ENCODE data around the gene DOCK6. TPM values are rescaled to one million over a fixed set of nuclear protein-coding genes. Genes with fewer than 3 reads are reported as not detected.

Gene DOCK6
- total RNA-seq, 1 experiment from 2014 or later: 57.9 TPM

DNA sequence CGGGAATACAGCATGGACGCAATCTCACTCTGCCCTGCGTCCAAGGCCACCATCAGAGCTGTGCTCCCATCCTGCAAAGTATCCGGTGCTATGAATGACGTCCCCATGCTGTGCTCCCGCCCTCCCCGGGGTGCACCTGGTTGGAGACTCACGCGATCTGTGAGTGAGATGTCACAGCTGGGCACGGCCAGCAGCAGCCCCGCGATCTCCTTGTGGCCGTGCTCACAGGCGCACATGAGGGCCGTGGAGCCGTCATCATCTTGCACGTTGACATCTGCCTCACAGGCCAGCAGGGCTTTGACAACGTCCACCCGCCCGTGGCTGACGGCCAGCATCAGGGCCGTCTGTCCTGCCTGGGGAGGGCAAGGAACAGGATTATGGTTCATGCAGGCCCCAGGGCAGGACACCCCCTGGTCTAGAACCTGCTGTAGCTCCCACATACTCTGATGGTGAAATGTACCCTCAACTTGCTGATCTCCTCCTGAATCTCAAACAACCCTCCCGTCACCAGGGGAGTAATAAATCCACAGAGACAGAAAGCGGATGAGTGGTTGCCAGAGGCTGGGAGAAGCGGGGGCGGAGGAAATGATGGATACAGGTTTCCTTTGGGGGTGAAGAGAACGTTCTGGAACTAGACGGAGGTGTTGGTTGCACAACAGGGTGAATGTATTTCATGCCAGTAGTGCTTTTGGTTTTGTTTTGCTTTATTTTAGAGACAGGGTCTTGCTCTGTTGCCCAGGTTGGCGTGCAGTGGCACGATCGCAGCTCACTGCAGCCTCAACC is 92.2 kb downstream of the DOCK6 start:
- H3T11ph ChIP-seq (ENCODE audit: low read length): no peak overlapping the region
- no peak for DNase-seq
- H3K4me1 Mint-ChIP-seq: no peaks in the 10 kb centered on the region
- no peak overlapping the region for H3K27ac ChIP-seq (ENCODE audit: insufficient read length, low read depth, low read length)
- H3K79me1 ChIP-seq (ENCODE audit: insufficient read depth, low read depth, low read length, poor library complexity, severe bottlenecking): no peaks in the 10 kb centered on the region
- H2BK120ac ChIP-seq (ENCODE audit: low read depth, low read length, poor library complexity, severe bottlenecking): no peak overlapping the region
- H3K9ac ChIP-seq (ENCODE audit: extremely low read depth, insufficient read length, low read length): no peak overlapping the region
- H3K79me2 ChIP-seq (ENCODE audit: insufficient read depth, low read length): no peaks in the 10 kb centered on the region
- H2BK20ac ChIP-seq (ENCODE audit: low read depth, low read length, poor library complexity, severe bottlenecking): no peak overlapping the region
- H3K23me2 ChIP-seq (ENCODE audit: insufficient read length, low read depth, low read length, poor library complexity, severe bottlenecking): no peaks in the 10 kb centered on the region
- no peak overlapping the region for H2BK15ac ChIP-seq (ENCODE audit: low read depth, low read length)
- H3K18ac ChIP-seq (ENCODE audit: insufficient read length, low read depth, low read length): no peak overlapping the region
- H3K9me3 ChIP-seq (ENCODE audit: control insufficient read depth, low read depth, low read length): no peaks in the 10 kb centered on the region
- H3K27ac Mint-ChIP-seq: peak overlapping the region in 1 of 3 experiments; percentile 85; a peak in 1 of 7 replicates
- TF ChIP-seq, protein P1, sequence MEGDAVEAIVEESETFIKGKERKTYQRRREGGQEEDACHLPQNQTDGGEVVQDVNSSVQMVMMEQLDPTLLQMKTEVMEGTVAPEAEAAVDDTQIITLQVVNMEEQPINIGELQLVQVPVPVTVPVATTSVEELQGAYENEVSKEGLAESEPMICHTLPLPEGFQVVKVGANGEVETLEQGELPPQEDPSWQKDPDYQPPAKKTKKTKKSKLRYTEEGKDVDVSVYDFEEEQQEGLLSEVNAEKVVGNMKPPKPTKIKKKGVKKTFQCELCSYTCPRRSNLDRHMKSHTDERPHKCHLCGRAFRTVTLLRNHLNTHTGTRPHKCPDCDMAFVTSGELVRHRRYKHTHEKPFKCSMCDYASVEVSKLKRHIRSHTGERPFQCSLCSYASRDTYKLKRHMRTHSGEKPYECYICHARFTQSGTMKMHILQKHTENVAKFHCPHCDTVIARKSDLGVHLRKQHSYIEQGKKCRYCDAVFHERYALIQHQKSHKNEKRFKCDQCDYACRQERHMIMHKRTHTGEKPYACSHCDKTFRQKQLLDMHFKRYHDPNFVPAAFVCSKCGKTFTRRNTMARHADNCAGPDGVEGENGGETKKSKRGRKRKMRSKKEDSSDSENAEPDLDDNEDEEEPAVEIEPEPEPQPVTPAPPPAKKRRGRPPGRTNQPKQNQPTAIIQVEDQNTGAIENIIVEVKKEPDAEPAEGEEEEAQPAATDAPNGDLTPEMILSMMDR (conservative IDR thresholded peaks at IDR 0.05): no peak
- H2AFZ ChIP-seq (ENCODE audit: low read length): no peak overlapping the region
- H2BK12ac ChIP-seq (ENCODE audit: insufficient read length, low read depth, low read length): no peak overlapping the region
- no peak overlapping the region; the same call in 1 of the 2 replicates for H3K14ac ChIP-seq (ENCODE audit: insufficient read depth, low read length)
- no peak overlapping the region for H2AK5ac ChIP-seq (ENCODE audit: insufficient read length, low read length)
- H4K8ac ChIP-seq (replicated peaks; ENCODE audit: insufficient read length, low read depth, low read length): no peak overlapping the region
- H3K9me3 Mint-ChIP-seq: no peaks in the 10 kb centered on the region
- no peak overlapping the region for H4K91ac ChIP-seq (ENCODE audit: insufficient read length, low read depth, low read length)
- H3K4ac ChIP-seq (ENCODE audit: low read depth, low read length): no peak overlapping the region
- peaks cover 17 to 61% (median 58%) of the 10 kb centered on the region in 3 experiments for H3K36me3 Mint-ChIP-seq (ENCODE audit: insufficient read depth in 1 of 3, low read depth in 3 of 3)
- WGBS (ENCODE audit: extremely low coverage, insufficient read length, low lambda C conversion rate): no CpG with 5 or more reads among the region's 31 CpGs
- H3K27me3 ChIP-seq (ENCODE audit: insufficient read depth, low read length): no peaks in the 10 kb centered on the region
- no peak overlapping the region; a peak in 1 of 5 replicates for H3K4me3 Mint-ChIP-seq
- H3K27me3 Mint-ChIP-seq (ENCODE audit: low read depth): no peaks in the 10 kb centered on the region
- H3K4me2 ChIP-seq (ENCODE audit: insufficient read depth, insufficient read length, low read length): no peak overlapping the region
- no peaks in the 10 kb centered on the region for H3K4me1 ChIP-seq (ENCODE audit: insufficient read depth, low read length)
- no peaks in the 10 kb centered on the region for H4K20me1 ChIP-seq (ENCODE audit: control insufficient read depth, insufficient read depth, insufficient read length)
- no peak overlapping the region for H3K56ac ChIP-seq (ENCODE audit: insufficient read length, low read depth, low read length)
- H4K5ac ChIP-seq (ENCODE audit: insufficient read length, low read depth, low read length): no peak overlapping the region
- H2BK5ac ChIP-seq (ENCODE audit: insufficient read length, low read length): no peak overlapping the region
- no peak overlapping the region for H3K23ac ChIP-seq (ENCODE audit: insufficient read length, low read depth, low read length)

Data from H9 (cell line).